ENCODE data around the gene SSR1.

The SSR1 gene

DNA sequence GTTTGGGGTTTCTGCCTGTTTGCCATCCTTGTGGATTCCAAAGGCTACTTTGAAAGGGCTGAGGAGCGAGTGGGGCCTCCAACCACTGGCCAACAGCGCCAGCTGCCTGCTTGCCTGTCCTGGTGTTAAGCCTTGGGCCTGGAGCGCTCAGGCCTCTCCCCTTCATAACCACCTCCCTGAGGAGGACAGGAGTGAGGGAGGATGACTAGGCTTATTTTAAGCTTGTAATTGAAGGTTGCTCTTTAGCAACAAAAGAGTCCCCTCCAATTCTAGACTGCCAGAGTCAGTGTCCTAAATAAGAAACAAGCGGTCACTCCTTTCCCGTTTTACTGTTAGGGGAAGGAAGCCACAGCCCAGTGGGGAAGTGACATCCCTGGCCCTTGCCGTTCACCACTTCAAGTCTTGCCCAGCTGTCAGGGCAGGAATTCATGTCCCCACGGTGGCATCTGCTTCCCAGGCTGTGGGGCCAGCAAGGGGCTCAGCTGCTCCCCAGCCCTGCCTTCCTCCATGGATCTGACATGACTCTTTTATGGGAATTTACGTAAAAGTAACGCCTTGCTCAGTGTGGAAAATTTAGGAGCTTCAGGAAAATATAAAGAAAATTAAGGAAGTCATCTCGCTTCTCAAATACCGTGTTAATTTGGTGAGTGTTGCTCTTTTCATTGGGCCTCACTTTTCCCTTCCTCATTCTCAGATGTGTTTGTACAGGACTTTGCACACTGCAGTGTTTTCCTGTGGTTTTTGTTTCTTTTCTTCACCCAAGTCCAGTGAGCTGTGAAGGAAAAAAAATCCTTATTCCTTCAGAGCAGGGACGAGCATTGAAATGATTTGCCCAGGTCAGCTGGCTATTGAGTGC lies 57.8 kb downstream of the SSR1 start:
- no peak for DNase-seq

DNA sequence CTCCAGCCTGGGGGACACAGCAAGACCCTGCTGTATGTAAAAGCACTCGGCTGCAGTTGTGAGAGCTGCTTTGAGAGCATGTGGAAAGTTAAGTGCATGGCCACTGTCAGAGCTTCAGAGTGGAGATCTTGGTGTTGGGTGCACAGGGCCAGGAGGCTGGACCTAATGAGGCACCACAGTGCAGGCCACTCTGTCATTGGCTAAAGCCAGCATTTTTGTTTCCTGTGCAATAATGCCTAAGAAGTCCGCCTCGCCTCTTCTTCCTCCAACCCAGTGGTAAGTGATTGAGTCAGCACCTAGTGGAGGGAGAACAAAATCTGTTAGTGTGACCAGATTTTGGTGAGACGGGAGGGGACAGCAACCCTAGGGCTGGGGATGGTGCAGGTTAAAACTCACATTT lies 60.6 kb downstream of the SSR1 start:
- no peak for DNase-seq

DNA sequence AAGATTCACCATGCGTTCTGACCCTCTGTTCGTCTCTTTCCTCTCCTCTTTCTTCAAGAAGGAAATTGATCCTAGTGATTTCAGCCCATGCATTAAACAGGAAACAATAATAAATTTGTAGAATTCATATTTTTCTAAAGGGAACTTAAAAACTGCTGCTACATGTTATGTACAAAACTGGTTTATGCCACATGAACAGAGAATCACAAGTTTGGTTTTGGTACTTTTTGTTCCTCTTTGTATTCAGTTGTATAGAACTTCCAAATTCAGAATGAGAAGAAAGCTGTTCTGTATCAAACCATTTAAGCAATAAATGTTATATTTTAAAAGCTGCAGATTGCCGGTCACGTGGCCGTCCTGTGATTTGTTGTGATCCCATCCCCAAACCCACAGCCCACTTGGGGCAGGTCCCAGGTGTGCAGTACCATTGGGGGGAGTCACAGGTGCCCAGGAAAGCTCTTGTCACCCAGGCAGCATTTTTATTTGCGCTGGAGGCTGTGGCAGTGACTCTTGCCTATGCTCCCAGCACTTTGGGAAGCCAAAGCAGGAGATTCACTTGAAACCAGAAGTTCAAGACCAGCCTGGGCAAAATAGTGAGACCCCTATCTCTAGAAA lies 61.2 kb downstream of the SSR1 start:
- DNase-seq = no peak

DNA sequence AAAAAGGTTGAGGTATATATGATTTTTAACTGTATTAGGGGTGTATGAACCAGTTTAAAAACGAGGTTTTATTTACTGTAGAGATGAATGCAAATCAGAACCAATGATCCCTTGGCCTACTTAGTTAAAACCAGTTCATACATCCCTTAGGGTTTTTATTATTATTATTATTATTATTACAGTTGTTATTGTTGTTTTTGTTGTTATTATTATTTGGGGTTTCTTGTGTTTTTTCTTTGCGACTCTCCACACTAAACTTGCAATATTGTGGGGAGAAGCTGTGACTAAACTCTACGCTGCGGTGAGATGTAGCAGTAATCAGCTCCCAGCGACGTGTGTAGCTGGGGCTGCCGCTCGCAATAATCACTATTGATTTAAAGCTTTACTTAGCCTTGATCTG lies 62.2 kb downstream of the SSR1 start:
- DNase-seq = no peak

DNA sequence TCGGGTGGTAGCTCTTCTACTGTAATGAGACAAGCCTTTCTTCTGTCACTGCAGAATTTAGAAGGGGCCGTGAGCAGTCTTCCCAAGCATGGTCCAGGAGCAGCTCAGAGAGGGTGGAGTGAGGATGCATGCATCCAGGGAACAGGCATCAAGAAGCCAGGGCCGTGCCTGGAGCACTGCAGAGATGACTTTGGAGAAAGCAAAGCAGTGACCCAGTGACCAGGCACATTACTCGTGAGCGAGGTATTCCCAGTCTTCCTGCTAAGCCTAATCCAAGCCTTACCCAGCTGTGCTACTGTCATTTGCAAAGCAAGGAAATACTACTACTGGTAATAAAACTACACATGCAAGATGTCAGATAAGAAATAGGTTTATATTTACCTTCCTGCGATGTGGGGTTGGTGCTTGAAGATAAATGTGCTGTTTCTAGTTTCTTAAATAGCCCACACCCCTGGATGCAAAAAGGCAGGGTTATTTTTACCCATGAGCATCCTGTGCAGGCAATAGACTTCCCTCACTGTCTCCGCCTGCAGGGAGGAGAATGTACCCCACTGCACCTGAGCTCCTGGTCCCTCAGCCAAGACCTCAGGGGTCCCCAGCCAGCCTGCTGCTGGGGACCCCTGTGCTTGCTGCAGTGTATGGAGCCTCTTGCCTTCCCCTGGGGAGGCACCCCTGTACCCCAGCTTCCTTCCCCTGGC lies 62.9 kb downstream of the SSR1 start:
- DNase-seq = no peak

DNA sequence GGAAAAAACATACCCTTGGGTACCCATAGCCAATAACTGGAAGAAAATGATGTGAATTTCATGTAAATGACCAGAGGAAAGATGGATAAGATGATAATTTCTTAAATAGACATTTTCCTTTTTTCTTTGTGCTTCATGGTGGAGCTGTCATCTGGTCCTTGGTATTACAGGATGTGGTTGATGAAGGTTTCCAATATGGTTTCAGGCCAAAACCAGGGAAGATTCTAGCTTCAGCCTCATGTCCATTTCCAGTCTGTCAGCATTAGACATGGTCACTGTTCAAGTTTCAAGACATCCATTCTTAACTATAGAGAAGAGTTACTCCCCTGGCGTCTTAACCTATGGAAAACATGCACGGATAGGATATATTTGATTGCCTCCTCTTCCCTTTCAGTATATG lies 63.6 kb downstream of the SSR1 start:
- no peak for DNase-seq

DNA sequence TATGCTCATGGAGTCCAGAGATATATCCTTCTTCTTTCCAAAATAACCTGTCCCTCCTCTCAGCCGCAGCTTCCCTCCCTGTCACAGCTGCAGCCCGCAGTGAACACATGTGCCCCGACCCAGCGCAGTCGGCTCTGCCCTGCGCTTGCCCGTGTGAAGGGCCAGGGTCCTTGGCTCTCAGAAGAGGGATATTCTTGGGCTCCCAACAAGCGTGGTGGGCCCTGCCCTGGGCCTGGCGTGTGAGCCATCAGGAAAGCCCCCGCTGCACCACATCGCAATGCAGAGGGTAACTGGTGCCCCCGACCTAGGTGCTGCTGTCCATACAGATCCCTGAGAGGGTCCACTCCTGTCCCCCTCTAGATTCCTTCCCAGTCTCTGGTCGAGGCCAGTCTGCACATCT lies 65.2 kb downstream of the SSR1 start:
- DNase-seq = no peak

DNA sequence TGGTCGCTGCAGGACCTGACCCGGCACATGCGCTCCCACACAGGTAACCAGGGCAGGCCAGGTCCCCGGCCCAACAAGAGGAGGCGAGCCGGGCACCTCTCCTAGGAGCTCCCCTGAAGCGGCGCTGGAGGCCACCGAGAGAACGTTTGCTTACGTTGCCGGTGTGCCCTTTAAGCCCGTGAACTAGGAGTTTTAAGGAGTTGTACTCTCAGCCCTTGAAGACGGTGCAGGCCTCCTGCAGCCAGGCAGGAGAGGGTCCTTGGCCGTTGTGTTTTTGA lies 65.9 kb downstream of the SSR1 start:
- no peak for DNase-seq

DNA sequence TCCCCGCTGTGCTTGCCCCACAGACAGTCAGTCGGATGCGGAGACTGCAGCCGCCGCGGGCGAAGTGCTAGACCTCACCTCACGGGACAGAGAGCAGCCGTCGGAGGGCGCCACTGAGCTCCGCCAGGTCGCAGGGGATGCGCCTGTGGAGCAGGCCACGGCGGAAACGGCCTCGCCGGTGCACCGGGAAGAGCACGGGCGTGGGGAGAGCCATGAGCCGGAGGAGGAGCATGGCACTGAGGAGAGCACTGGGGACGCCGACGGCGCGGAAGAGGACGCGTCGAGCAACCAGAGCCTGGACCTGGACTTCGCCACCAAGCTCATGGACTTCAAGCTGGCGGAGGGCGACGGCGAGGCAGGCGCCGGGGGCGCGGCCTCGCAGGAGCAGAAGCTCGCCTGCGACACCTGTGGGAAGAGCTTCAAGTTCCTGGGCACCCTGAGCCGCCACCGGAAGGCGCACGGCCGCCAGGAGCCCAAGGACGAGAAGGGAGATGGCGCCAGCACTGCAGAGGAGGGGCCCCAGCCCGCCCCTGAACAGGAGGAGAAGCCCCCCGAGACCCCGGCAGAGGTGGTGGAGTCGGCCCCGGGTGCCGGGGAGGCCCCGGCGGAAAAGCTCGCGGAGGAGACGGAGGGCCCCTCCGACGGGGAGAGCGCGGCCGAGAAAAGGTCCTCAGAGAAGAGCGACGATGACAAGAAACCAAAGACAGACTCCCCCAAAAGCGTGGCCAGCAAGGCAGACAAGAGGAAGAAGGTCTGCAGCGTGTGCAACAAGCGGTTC lies 66.4 kb downstream of the SSR1 start:
- DNase-seq = no peak

DNA sequence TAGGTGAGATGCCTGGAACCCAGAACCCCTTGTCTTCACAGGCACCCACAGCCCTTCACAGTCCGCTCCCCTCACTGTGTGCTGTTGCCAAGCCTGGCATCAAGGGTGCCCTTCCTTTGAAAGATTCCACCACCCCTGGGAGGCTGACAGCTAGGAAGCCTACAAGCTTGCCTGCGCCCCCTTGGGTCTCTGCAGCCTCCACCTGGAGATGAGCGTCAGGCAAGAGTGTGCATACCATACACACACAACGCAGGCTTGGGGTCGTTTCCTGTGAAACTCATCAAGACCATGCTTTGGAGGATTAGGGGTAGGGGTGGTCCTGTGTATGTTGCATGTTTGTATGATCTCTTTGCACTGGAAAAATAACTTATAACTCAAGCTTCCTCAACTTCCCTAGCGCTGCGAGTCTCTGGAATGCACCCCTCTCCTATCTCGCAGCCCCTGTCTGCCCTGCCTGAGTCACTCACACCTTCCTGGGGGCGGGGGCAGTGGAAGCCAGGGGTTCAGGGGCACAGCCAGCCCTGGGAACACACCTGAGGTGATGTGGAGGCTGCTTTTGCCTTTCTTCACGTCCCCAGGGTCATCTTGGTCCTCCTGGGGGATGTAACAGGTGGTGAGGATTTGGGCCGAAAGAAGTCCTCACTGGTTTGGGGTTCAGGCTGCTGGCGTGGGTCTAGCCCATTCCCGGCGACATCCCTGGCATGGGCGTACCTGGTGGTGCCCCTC lies 67.2 kb downstream of the SSR1 start:
- no peak for DNase-seq

DNA sequence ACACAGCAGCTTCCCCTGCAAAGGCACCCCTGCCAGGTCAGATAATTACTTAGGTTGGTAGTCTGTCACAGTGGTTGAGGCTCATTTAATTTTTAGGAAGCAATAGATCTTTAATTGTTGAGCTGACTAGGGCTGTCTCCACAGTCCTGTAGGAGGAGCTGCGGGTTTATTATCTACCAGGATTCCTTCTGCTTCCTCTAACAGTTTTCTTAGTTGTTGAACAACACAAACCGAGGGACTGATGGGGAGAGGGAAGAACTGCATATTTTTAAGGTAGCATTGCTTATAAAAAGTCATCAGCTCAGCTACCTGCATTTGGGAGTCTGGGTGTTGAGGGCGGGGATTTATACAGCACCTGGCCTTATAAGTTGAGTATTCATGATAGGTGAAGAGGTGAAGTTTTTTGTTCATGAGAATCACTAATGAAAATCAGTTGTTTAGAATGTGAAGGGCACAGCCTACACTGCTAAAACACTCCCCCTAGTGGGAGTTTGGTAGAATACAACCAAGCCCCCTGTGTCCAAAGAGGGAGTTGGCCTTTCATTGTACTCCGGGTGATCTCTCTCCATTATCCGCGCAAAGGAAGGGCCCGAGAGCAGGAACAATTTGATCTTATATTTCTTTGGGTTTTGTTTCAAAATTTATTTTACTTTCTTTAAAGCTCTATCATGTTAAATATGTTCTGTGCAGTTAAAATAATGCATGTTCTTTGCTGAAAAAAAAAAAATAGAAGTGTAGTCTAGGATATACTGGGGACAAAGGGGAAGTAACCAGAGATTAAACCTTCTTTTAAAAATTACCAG lies 69.6 kb downstream of the SSR1 start:
- peak; percentile 32 for DNase-seq

DNA sequence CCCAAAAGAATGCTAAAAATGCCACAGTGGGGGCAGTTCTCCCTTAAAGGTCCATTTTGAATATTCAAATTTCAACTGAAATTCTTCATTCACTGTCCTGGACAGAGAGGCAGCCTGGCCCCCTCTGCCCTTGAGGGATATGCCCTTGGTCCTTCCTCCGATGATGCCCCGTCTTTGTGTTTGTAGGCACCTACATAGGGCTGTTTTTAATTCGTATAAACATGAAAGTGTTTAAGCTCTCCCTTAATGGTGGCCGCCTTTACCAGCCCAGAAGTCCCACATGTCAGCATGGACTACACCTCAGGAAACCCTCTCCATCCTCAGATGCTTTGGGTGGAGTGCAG lies 70.2 kb downstream of the SSR1 start:
- no peak for DNase-seq

DNA sequence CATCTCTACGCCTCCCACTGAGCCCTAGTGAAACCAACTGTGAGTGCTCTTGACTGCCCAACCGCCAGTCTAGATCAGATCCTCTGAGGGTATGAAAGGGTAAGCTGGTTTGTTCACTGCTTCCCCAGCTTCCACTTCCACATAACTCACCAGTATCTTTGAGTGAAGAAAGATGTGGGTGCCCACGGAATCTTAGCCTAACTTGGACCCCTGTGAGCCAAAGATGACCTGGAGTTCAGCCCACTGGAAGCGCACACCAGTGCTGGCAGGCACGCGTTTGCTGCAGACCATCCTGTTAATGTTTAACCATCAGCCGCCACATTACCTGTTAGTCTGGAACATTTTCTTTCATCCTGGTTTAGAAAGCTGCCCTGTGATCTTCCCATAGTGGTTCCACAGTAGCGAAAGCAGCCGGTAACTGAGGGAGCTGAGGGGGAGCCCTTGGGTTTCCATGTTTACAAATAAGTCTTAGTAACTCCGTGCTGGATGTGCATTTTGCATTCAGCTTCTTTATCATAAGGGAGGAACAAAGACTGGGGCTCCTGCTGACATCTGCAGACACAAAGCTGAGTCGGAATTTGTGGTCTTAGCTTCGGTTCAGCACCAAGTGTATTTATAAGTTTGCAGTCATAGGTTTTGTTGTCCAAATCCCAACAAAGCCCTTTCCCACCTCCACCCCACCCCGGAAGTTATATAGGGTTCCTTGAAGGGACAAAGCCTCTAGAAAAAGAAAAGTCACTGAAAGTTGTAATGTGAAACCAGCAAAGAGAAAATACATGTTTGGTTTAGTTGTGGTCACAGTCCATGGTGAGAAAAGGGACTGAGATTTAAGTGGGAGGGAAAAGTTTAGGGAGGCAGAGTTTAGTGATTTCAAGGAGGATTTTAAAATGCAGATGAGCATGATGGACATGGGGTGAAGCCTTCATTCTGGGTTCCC lies 71.0 kb downstream of the SSR1 start:
- no peak for DNase-seq

DNA sequence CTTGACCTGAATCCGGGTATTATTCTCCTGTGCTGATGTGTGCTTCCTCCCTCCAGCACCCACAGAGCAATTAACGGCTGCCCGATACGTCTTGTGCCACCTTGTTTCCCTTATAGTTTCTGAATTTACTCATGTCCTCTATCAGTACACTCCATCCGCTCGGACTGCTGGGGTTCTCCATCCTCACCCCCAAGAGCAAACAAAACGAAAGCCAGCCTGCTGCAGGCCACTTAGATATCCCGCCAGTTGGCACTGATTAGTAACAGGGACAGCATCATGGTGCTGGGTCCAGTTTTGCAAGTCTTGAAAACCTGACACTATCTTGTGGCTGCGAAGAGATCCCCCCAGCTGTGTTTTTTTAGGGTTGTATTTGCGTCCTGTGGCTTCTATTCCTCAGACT lies 71.8 kb downstream of the SSR1 start:
- no peak for DNase-seq

DNA sequence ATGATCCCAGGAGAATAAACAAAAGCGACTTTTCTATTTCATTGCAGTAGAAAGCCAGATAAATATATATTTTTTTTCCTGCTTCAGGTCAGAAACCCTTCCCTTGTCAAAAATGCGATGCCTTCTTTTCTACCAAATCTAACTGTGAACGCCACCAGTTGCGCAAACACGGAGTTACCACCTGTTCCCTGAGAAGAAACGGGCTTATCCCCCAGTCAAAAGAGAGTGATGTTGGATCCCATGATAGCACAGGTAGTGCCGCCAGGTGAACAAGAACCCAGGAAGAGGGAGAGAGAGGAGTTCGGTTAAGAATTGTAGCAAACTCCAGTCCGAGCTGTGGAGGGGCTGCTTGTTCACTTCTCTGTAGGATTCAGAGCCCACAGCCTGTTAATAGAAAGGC lies 72.6 kb downstream of the SSR1 start:
- DNase-seq = no peak

DNA sequence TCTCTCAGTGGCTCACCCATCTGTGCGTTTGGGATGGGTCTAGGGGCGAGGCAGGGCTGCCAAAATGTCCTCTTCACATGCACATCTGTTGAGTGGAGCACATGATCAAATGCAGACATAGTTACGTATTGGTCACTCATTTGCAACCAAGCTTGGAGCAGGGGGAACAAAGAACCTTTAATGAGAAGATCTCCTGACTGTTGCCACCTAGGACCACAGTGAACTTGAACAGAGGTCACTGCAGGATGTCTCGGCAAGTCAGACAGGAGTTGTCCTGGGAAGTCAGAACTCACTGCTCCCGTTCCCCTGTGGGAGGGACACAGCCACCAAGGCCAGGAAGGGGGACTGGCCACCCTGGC lies 73.4 kb downstream of the SSR1 start:
- DNase-seq = no peak

DNA sequence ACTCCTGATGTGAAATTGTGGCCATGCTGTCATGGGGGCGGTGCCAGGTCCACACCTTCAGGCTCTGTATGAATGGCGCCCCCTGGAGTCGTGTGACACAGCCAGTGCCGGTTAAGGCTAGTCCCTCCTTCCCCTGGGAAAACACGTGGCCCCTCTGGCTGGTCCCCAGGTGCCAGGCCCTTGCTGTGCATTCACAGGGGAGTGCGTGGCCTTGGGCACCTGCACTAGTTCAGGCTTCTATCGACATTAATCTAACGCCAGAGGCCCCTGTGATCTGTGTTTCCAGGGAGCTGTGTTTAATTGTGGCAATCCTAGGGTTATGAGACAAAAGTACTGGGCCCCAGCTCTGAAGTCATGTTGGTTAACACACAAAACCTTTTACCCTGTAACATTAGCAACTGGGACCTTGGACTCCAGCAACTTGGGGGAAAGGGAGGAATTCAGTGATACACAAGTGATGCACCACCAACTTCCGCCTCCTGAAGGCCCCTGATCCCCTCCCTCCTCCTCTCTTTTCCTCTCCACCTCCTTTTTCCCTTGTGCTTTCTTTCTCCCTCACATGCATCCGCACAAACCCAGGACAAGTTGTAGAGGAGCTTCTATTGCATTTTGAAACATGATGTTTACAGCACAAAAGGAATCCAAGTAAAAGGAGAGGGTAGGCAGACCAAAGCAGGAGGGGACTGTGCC lies 74.0 kb downstream of the SSR1 start:
- DNase-seq = peak; percentile 76

DNA sequence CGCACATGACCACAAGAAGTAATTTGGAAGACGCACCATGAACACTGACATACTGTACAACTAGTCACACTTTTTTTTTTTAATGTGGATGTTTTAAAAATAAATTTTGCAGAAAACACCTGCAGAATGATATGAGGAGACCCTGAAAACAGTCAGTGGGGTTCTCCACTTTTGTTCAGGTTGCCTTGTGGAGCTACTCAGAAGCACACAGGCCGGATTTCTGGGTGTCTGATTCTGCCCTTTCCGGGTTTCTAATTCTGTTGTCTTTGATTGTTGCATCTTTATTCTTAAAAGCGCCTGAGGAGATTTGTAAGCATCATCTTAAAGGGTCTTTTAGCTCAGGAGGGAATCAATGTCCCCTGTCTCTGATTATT lies 74.5 kb downstream of the SSR1 start:
- no peak for DNase-seq

DNA sequence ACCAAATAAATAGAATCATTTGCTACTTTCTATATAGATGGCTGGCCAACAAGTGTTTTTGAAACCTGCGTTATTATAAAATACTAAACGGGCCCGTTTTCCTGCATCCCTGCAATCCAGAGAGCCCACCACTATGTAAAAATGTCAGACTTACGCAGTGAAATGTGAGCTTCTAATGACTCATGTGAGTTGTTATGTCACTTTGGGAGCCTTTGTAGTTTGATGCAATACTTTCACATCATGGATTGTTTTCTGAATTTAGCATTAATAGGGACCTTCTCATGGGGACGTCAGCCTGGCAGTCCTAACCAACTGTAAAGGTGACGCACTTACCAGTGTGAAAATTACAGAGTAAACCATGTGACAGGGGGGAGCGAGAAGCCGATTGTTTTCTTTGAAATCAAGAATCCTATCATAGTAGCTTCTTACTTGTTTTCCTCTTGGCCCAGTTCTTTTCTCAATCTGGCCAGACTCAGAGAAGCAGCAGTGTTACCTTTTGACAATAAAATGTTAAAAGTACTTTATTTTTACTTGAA lies 75.3 kb downstream of the SSR1 start:
- no peak for DNase-seq
